NCI-H1048 (cell line): ENCODE data around the gene HSPB1.
"Not testable (repeated sequence)": the region's sequence is repeated elsewhere in the genome, so short reads cannot be mapped to it uniquely, and the experiment has no call there.

ENCODE experiments used
- DNase-seq: peaks from one replicate; lab custom pipeline; 2025; lab: John Stamatoyannopoulos, UW

HSPB1 gene

DNA sequence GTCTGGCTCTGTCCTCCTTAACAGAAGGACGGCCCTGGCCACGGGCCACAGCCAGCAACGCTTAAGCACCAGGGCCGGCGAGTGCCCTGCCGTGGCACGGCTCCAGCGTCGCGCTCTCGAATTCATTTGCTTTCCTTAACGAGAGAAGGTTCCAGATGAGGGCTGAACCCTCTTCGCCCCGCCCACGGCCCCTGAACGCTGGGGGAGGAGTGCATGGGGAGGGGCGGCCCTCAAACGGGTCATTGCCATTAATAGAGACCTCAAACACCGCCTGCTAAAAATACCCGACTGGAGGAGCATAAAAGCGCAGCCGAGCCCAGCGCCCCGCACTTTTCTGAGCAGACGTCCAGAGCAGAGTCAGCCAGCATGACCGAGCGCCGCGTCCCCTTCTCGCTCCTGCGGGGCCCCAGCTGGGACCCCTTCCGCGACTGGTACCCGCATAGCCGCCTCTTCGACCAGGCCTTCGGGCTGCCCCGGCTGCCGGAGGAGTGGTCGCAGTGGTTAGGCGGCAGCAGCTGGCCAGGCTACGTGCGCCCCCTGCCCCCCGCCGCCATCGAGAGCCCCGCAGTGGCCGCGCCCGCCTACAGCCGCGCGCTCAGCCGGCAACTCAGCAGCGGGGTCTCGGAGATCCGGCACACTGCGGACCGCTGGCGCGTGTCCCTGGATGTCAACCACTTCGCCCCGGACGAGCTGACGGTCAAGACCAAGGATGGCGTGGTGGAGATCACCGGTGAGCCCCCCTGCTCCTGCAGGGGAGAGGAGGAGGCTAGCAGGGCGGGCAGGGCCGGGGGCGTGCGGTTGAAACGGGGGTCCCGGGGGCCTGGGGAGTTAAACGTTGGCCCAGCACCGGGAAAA is at the start of gene HSPB1:
Gene HSPB1 (plus strand): TSS at position 327 of the 855 bp plus-strand sequence. CDS start 40 bp downstream, at position 367.
- peak; percentile 66 for DNase-seq

DNA sequence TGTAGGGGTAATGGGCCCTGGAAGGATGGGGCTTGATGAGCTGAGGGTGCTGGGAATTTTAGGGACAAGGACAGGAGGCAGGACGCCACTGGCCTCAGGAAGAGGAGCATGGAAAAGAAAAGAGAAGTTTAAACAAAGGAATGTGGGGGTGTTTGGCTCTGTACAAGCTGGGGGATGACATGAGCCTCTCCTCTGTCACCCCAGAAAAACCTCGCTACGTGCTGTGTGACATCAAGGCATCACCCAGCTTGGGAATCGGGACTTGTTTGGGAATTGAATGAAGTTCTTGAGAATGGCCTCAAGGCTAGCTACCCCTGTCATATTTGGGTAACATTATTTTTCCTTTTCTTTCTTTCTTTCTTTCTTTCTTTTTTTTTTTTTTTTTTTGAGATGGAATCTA is 47.7 kb upstream of the HSPB1 start:
- DNase-seq, result no peak

DNA sequence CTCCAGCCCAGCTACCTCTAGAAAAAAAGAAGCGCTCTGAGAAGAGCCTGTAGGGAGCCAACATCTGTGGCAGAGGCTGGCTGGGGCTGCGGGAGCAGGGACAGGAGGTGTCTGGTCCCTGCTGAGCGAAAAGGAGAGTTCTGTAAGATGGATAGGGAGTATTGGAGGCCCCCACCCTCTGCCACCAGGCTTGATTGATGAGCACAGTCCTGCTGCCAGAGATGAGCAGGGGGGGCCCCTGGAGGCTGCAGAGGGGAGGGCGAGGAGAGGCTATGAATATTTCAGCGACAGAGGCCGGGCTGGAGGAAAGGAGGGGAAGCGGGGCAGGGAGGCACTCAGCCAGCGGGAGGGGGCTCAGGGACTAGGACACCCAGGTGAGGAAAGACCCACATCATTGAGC is 44.5 kb upstream of the HSPB1 start:
- DNase-seq, result no peak

DNA sequence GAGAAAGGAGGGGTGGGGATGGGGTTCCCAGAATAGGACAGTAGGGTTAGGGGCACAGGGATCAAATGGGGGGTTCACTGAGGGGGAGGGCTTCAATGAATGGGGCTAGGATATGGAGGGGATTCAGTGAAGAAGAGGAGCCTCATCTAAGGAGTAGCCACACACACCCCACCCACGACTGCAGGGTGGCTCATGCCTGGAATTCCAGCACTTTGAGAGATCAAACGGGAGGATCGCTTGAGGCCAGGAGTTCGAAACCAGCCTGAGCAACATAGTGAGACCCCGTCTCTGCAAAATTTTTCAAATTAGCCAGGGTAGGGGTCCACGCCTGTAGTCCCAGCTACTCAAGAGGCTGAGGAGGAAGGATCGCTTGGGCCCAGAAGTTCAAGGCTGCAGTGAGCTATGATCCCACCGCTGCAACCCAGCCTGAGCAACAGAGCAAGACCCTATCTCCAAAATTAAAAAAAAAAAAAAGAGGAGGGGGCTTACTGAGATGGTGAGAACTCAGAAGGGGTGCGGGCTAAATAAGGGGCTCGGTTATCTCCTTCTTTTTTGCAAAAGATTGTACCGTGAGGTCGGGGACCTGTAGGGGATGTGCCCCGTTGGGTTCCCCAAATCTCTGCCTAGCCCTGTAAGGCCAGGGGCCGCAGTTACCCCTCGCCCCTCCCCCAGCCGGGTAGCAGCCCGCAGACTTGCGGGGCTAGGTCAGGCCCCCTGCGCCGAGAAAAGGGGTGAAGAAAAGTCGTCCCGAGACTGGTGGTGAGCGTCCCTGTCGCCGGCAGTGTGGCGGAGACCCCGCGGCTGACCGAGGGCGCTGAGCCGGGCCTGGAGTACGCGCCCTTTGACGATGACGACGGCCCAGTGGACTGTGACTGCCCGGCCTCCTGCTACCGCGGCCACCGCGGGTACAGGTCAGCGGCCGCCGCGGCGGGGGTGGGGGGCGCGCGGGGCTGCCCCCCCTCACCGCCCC is 43.1 kb upstream of the HSPB1 start:
- no peak for DNase-seq

DNA sequence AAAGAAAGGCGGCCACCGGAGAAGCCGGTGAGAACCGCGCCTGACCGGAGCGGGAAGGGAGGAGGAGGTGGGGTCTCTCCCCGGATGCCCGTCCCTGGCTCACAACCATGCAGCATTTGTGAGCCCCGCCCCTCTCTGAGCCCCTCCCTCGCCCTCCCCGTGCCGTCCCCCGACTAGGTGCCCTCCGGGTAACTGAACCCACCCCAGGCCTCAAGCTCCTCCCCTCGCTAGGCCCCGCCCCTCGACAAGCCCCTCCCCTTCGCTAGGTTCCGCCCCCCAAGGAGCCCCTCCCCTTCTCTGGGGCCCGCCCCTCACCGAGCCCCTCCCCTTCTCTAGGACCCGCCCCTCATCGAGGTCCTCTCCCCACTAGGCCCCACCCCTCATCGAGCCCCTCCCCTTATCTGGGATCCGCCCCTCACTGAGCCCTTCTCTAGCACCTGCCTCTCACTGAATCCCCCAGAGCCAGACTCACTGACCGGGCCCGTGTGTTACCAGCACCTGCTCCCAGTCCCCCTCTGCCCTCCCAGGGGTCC is 42.2 kb upstream of the HSPB1 start:
- DNase-seq, result peak; percentile 65

DNA sequence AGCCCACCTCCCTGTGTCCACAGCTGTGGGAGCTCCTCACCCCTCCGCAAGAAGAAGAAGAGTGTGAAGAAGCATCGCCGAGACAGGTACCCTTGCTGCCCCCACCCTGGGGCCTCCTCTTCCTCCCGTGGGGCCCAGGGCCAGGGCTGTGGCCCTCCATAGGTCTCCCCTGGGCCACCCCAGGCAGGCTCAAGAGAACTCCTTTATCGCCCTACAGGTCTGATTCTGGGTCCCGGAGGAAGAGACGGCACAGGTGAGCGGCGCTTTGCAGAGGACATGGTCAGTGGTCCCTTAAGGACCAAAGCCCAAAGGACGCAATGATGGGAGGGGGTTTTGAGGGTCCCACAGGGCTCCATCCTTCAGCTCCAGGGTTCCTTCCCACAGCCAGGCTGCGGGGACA is 41.1 kb upstream of the HSPB1 start:
- no peak for DNase-seq

DNA sequence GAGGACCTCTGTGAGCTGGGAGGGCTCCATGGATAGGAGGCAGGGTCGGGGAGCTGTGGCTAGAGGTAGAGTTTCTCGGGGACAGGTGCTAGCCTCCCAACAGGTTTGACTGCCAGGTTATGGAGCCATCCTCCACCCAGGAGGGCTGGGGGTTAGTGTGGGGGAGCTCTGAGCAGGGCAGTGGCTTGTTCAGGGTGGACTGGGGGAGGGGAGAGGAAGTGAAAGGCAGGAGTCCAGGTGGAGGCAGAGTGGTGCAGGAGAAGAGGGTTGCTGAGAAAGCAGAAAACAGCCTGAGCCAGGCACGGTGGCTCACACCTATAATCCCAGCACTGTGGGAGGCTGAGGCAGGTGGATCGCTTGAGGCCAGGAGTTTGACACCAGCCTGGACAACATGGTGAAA is 40.5 kb upstream of the HSPB1 start:
- no peak for DNase-seq

DNA sequence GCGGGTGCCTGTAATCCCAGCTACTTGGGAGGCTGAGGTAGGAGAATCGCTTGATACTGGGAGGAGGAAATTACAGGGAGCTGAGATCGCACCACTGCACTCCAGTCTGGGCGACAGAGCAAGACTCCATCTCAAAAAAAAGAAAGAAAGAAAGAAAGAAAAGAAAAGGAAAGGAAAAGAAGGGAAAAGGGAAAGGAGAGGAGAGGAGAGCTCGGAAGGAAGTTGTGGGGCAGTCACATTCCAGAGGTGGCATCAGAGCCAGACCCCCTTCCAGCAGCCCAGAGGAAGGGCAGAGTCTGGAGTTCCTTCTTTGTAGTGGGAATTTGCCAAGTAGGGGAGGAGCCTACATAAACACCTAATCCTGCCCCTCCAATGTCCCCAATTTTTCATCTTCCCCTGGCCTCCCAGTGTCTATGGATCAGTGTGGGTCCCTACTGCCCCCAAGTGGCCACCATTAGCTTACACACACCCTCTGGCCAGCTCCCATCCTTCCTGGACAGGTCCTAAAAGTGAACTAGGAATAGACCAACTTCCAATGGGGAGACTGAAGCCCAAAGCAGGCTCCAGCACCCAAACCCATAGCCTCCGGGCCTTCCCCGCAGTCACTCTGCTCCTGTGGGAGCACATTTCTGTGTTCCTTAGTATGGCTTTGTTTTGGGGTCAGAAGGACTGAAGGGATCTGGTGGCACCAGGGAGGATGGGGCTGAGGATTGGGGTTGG is 39.6 kb upstream of the HSPB1 start:
- DNase-seq, result no peak

DNA sequence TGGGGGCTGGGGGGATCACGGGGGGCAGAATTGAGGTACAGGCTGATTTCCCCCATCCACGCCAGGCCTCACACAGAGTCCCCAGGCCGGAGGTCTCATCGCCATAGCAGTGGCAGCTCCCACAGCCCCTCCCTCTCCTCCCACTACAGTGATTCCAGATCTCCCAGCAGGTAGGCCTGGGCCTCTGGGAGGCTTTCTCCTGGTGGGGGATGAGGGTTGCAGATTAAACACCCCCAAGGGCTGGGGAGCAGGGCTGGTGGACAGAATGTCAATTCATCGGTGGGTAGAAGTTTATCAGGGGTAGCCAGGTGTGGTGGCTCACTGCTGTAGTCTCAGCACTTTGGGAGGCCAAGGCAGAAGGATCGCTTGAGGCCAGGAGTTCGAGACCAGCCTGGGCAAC is 37.2 kb upstream of the HSPB1 start:
- DNase-seq, result no peak

DNA sequence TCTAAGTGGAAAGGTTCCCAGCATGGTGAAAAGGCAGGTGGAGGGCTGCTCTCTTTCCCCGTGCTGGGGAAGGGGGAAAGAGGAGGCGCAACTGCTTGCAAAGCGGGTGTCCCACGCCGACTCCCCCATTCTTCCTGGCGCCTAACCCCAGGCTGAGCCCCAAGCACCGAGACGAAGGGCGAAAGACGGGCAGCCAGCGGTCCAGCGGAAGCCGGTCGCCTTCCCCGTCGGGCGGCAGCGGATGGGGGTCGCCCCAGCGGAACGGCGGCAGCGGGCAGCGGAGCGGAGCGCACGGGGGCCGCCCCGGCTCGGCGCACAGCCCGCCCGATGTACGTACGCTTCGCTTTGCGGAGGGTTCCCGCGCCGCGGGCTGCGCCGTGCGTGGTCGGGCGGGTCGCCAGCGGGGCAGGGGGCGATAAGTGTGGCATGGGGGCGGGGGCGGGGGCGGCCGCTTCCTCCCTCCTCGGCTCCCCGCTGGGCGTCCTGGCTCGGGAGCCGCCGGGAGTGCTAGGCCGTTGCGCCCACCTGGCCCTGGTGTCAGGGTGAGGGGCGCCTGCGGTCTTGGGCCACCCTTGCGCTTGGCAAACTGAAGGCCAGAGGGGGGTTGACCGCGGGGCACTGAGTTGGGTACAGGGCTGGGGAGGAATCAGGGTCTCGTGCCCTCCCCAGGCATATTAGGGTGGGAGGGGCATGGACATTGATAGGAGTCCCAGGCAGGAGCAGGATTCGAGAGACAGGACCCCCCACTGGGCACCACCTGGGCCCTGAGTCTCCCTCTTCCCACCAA is 35.2 kb upstream of the HSPB1 start:
- no peak for DNase-seq

DNA sequence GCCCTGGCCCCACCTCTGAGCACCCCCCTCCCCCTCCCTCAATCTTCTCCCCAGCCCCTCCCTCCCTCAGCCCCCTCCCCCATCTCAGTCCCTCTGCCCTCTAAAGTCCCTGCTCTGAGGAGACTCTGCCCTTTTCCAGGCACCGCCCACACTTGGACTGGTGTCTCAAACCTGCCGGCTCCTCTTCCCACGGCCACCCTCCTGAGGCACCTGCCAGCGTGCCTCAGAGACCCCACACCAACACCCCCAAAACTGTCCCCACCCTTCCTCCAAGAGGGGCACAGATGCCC is 34.6 kb upstream of the HSPB1 start:
- DNase-seq, result no peak

DNA sequence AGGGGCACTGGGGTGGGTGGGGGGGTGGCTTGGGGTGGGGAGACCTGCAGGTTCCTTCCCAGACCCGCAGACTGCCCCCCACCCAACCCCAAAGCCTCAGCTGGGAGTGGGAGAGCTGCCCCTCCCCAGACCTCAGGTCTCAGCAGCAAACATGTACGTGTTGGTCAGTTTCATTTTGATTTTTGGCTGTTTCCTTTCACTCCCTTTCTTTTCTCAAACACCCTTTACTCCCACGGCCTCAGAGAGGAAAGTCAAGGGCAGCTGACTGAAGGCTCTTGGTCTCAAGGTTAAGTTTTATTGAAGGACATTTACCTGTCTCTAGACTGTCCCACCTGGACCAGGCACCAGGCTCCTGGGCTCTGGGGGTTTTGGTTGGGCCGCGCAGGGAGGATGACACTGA is 34.1 kb upstream of the HSPB1 start:
- DNase-seq, result no peak

DNA sequence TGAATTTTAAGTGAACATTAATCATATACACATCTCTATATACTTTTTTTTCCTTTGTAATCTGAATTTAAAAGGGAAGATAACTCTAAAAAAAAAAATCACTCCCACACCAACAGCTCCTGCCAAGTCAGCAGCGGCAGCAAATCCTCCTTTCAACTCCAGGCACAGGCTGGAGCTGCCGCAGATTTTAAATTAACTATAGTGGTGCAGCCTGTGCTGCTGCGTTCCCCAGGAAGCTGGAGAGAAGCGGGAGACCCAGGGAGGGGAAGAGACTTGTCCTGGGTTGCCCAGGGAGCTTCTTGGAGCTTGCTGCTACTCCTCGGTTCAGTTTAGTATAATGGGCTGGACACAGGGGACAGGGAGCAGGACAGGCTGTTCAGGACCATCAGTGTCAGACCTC is 32.6 kb upstream of the HSPB1 start:
- DNase-seq, result no peak

DNA sequence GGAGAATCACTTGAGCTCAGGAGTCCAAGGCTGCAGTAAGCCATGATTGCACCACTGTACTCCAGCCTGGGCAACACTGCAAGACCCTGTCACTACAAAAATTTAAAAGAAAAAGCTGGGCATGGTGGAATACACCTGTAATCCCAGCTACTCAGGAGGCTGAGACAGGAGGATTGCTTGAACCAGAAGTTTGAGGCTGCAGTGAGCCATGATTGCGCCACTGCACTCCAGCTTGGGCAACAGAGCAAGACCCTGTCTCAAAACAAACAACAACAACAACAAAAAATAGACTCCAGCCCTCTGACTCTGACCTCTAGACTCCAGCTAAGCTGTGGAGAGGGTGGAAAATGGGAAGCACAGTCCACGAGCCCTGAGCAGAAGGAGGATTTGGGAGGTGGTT is 31.1 kb upstream of the HSPB1 start:
- not testable (repeated sequence) for DNase-seq

DNA sequence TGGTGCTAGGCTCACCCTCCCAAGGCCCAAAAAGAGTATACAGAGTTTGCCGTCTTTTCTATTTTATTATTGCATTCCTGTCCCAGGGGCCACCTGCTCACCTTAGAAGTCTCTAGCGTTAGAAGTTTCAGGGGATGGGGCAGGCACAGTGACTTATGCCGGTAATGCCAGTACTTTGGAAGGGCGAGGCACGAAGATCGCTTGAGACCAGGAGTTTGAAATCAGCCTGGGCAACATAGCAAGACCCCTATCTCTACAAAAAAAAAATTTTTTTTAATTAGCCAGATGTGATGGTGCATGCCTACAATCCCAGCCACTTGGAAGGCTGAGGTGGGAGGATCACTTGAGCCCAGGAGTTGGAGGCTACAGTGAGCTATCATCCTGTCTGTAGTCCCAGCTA is 30.3 kb upstream of the HSPB1 start:
- DNase-seq, result no peak

DNA sequence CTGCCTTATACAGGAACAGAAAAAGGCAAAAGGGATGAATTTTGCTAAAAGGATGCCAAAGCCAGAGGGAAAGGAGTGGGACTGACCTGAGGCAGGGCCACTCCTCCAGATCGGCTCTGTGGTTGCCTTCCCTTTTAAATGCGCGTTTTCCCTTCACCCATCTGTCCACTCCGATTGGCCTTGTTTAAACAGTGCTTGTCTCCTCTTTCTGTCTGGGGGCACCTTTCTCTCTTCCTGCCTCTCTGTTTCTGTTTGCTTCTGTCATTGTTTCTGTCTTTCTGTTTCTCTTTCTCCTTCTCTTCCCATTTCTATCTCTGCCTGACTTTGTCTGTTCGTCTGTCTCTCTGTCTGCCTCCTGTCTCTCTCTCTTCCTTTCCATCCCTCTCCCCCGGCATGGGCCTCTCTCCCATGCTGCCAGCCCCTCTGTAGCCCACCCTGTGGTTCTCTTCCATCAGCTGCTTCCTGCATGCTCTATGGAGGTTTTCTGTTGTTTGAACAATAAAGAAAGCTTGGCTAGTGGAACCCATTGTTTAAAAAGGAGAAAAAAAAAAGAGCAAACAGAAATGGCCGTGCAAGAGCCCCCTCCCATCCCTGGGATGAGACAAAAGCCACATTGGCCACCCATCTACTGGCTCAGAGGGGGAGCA is 29.5 kb upstream of the HSPB1 start:
- no peak for DNase-seq

DNA sequence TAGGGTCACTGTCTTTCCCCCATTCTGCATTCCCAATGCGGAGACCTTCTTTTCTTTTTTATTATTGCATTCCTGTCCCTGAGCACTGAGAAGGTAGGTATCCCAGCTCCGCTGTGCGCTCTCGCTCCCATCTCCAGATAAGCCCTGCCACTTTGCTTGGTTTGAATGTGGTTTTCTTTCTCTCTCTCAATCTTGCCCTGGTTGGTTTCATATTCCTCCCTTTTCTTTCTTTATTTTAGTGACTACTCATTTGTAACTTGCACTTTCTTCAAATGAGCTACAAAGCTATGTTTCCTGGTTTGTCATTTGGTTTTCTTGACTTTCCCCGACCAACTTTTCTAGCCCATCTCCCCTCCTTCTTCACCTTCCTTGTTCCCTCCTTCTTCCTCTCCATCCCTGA is 29.0 kb upstream of the HSPB1 start:
- DNase-seq, result no peak

DNA sequence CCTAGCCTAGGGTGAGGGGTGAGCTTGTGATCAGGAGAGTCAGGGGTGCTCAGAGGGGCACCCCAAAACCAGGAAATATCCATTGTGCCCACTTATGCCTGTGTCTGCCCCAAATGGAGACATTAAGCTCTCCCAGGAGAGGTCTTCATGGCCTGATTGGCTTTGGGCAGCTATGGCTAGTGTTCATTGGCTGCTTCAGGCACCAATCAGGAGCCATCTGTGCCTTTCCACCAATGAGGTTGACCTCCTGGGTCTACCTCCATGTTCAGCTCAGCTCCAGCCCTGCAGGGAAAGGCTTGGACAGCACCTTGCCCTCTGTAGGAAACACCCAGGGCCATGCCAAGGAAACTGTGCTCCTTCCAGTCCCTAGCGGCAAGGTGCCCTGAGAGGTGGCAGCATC is 23.9 kb upstream of the HSPB1 start:
- DNase-seq, result no peak

DNA sequence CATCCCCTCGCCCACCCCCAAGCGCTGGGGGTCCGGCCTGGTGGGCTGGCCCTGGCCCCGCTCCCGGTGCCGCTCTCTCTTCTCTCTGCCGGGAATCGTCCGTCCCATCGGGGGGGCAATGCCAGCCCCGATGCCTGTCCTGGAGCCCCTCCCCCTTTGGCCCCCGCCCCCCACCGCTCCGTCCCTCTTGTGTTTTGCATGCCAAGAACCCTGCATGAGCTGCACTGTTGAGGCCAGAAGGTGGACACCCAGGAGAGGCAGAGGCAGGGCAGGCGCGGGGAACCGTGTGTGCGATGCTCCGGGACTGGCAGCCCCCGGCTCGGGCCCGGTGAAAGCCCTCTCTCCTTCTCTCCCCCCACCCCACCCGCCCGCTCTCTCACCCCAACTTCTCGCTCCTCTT is 22.1 kb upstream of the HSPB1 start:
- no peak for DNase-seq

DNA sequence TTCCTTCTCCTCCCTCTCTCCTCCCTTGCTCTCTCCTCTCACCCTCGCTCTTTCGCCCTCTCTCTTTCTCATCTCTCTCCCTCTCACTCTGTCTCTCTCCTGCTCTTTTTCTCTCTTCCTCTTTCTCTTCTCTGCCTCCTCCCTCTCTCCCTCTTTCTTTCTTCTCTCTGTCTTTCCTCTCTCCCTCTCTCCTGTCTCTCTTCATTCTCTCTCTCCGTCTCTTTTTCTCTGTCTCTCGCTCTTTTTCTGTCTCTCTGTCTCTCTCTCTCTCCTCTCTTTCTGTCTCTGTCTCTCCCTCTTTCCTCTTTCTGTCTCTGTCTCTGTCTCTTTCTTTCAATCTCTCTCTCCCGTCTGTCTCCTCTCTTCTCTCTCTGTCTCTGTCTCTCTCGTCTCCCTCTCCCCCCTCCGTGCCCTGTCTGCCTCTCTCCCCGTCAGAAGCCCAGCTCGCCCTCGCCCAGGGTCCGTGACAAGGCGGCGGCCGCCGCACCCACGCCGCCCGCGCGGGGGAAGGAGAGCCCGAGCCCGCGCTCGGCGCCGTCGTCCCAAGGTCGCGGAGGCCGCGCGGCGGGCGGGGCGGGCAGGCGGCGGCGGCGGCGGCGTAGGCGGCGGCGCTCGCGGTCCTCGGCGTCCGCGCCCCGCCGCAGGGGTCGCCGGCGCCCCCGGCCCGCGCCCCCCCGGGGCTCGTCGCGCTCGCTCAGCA is 21.3 kb upstream of the HSPB1 start:
- DNase-seq, result no peak
